GM12875 (cell line): Measurements from ENCODE around the gene ENPP5.
"Not testable (repeated sequence)": the region's sequence is repeated elsewhere in the genome, so short reads cannot be mapped to it uniquely, and the experiment has no call there.

Source experiments
- H3K4me3 ChIP-seq: one replicate; pipeline ENCODE4 v1.5.1; 2011; ENCODE audit warnings: low read depth, low read length, control low read depth
- CTCF ChIP-seq: IDR thresholded peaks from 2 replicates; pipeline ENCODE4 v1.5.1; 2011; ENCODE audit warnings: low read depth, mild to moderate bottlenecking, control low read depth, inconsistent platforms, low read length, moderate library complexity, borderline replicate concordance; ENCODE audit not compliant: insufficient read depth

ENPP5 gene

GRCh38 chr6:46129629-46130511 is 40.9 kb downstream of the ENPP5 start, which contains the start of gene ENPP4:
Gene ENPP4, plus strand, starts transcription at chr6:46129989. Its CDS starts 9,595 bp downstream, at chr6:46139584.
- no peak for TF ChIP-seq CTCF
- H3K4me3 ChIP-seq: peak within 1 kb of the TSS; percentile 71

GRCh38 chr6:46129291-46129628 is 41.5 kb downstream of the ENPP5 start:
- peak overlapping the region; percentile 71 for H3K4me3 ChIP-seq

GRCh38 chr6:46128476-46128875 is 42.3 kb downstream of the ENPP5 start:
- H3K4me3 ChIP-seq: no peak overlapping the region
- no peak for TF ChIP-seq CTCF

More at GRCh38 chr6:46129291-46129628, 41.5 kb downstream of the ENPP5 start:
- no peak for TF ChIP-seq CTCF

GRCh38 chr6:46119679-46120078 is 51.1 kb downstream of the ENPP5 start:
- H3K4me3 ChIP-seq: not testable (repeated sequence)

GRCh38 chr6:46118836-46119235 is 51.9 kb downstream of the ENPP5 start:
- TF ChIP-seq CTCF: no peak

GRCh38 chr6:46118157-46118556 is 52.6 kb downstream of the ENPP5 start:
- no peak overlapping the region for H3K4me3 ChIP-seq
- no peak for TF ChIP-seq CTCF

More at GRCh38 chr6:46118836-46119235, 51.9 kb downstream of the ENPP5 start:
- no peak overlapping the region for H3K4me3 ChIP-seq

GRCh38 chr6:46116289-46116688 is 54.5 kb downstream of the ENPP5 start:
- TF ChIP-seq CTCF: no peak
- no peak overlapping the region for H3K4me3 ChIP-seq
